ENCODE results near the gene ALDH4A1. TPM values are rescaled to one million over a fixed set of nuclear protein-coding genes. Genes with fewer than 3 reads are reported as not detected.
"Not testable (repeated sequence)": the region's sequence is repeated elsewhere in the genome, so short reads cannot be mapped to it uniquely, and the experiment has no call there.

Gene ALDH4A1
- total and polyA plus RNA-seq, 4 donors: 4.8 to 12.7 (median 9.5) TPM

- ATAC-seq (ENCODE audit: low FRiP score) (no peak), DNase-seq (no peak)
- WGBS, 2 donors: 84 to 85% methylated on average over 4 of the region's 4 CpGs
- Histone ChIP-seq H3K27me3 (ENCODE audit: control insufficient read depth in 1 of 2, insufficient read depth in 2 of 2, low read length in 1 of 2) (no peaks in the 10 kb centered on the region), H3K4me3 (ENCODE audit: low read length in 2 of 2) (no peak overlapping the region), H3K27ac (ENCODE audit: low read depth in 1 of 2, low read length in 2 of 2) (no peak overlapping the region), H3K36me3 (ENCODE audit: control insufficient read depth in 1 of 2, insufficient read depth in 2 of 2, low read length in 1 of 2) (no peaks in the 10 kb centered on the region), H3K4me1 (ENCODE audit: control insufficient read depth in 1 of 2, insufficient read depth in 2 of 2, low read length in 2 of 2) (no peaks in the 10 kb centered on the region), H3K9me3 (ENCODE audit: control insufficient read depth, low read length) (no peaks in the 10 kb centered on the region)
- intact Hi-C loops (cut with DNase I): loop anchor here (5.0 kb wide), 2 partner anchors 178 to 193 kb away; no protein-coding TSS in a partner anchor
These were observed 2.8 kb downstream of the ALDH4A1 start for GRCh38 chr1:18899363-18900049.

- no peak overlapping the region for H3K4me3 ChIP-seq (ENCODE audit: low read length in 2 of 2)
- H3K27me3 ChIP-seq (ENCODE audit: control insufficient read depth in 1 of 2, insufficient read depth in 2 of 2, low read length in 1 of 2): no peaks in the 10 kb centered on the region
- no peak for ATAC-seq (ENCODE audit: low FRiP score)
- no peaks in the 10 kb centered on the region for H3K4me1 ChIP-seq (ENCODE audit: control insufficient read depth in 1 of 2, insufficient read depth in 2 of 2, low read length in 2 of 2)
- no peak for DNase-seq
- no peaks in the 10 kb centered on the region for H3K36me3 ChIP-seq (ENCODE audit: control insufficient read depth in 1 of 2, insufficient read depth in 2 of 2, low read length in 1 of 2)
- H3K9me3 ChIP-seq (ENCODE audit: control insufficient read depth, low read length): no peaks in the 10 kb centered on the region
- no peak overlapping the region for H3K27ac ChIP-seq (ENCODE audit: low read depth in 1 of 2, low read length in 2 of 2)
- intact Hi-C loops (cut with DNase I): no loop called here
- 92 to 93% methylated on average over 8 of the region's 8 CpGs for WGBS, 2 donors
These were observed 3.8 kb downstream of the ALDH4A1 start for GRCh38 chr1:18898567-18898966.

- no peaks in the 10 kb centered on the region for H3K27me3 ChIP-seq (ENCODE audit: control insufficient read depth in 1 of 2, insufficient read depth in 2 of 2, low read length in 1 of 2)
- H3K4me3 ChIP-seq (ENCODE audit: low read length in 2 of 2): no peak overlapping the region
- ATAC-seq (ENCODE audit: low FRiP score): no peak
- H3K4me1 ChIP-seq (ENCODE audit: control insufficient read depth in 1 of 2, insufficient read depth in 2 of 2, low read length in 2 of 2): peaks cover 0 to 1% of the 10 kb centered on the region in 2 donors
- no peaks in the 10 kb centered on the region for H3K9me3 ChIP-seq (ENCODE audit: control insufficient read depth, low read length)
- intact Hi-C loops (cut with DNase I): no loop called here
- DNase-seq: no peak
- 92 to 95% methylated on average over 6 of the region's 6 CpGs for WGBS, 2 donors
- H3K27ac ChIP-seq (ENCODE audit: low read depth in 1 of 2, low read length in 2 of 2): no peak overlapping the region
- H3K36me3 ChIP-seq (ENCODE audit: control insufficient read depth in 1 of 2, insufficient read depth in 2 of 2, low read length in 1 of 2): no peaks in the 10 kb centered on the region
These were observed 7.0 kb downstream of the ALDH4A1 start for GRCh38 chr1:18895317-18895716.

GRCh38 chr1:18893120-18893519 is 9.2 kb downstream of the ALDH4A1 start:
- DNase-seq (no peak), ATAC-seq (ENCODE audit: low FRiP score) (no peak)
- no peak overlapping the region for H3K27ac ChIP-seq (ENCODE audit: low read depth in 1 of 2, low read length in 2 of 2)
- WGBS, 2 donors: 90 to 95% methylated on average over 7 of the region's 7 CpGs
- H3K9me3 ChIP-seq (ENCODE audit: control insufficient read depth, low read length): no peaks in the 10 kb centered on the region
- intact Hi-C loops (cut with DNase I): no loop called here
- H3K4me1 ChIP-seq (ENCODE audit: control insufficient read depth in 1 of 2, insufficient read depth in 2 of 2, low read length in 2 of 2): peaks cover 0 to 1% of the 10 kb centered on the region in 2 donors
- H3K36me3 ChIP-seq (ENCODE audit: control insufficient read depth in 1 of 2, insufficient read depth in 2 of 2, low read length in 1 of 2): no peaks in the 10 kb centered on the region
- no peaks in the 10 kb centered on the region for H3K27me3 ChIP-seq (ENCODE audit: control insufficient read depth in 1 of 2, insufficient read depth in 2 of 2, low read length in 1 of 2)
- H3K4me3 ChIP-seq (ENCODE audit: low read length in 2 of 2): no peak overlapping the region

GRCh38 chr1:18891858-18892257 is 10.5 kb downstream of the ALDH4A1 start:
- 94 to 96% methylated on average over 7 of the region's 7 CpGs for WGBS, 2 donors
- intact Hi-C loops (cut with DNase I); H3K4me1 ChIP-seq (ENCODE audit: control insufficient read depth in 1 of 2, insufficient read depth in 2 of 2, low read length in 2 of 2); H3K36me3 ChIP-seq (ENCODE audit: control insufficient read depth in 1 of 2, insufficient read depth in 2 of 2, low read length in 1 of 2); H3K27me3 ChIP-seq (ENCODE audit: control insufficient read depth in 1 of 2, insufficient read depth in 2 of 2, low read length in 1 of 2); H3K4me3 ChIP-seq (ENCODE audit: low read length in 2 of 2); H3K9me3 ChIP-seq (ENCODE audit: control insufficient read depth, low read length); H3K27ac ChIP-seq (ENCODE audit: low read depth in 1 of 2, low read length in 2 of 2); ATAC-seq (ENCODE audit: low FRiP score); DNase-seq: not testable (repeated sequence)

- WGBS, 2 donors: 94 to 96% methylated on average over 7 of the region's 7 CpGs
These were observed 11.0 kb downstream of the ALDH4A1 start for GRCh38 chr1:18891426-18891780.

GRCh38 chr1:18890706-18891425 is 11.5 kb downstream of the ALDH4A1 start:
- H3K9me3 ChIP-seq (ENCODE audit: control insufficient read depth, low read length): no peaks in the 10 kb centered on the region
- WGBS, 2 donors: 26 to 27% methylated on average over 6 of the region's 6 CpGs
- ATAC-seq (ENCODE audit: low FRiP score) (peak; percentile 72), DNase-seq (peak in 1 of 2 donors; percentile 76)
- no peaks in the 10 kb centered on the region for H3K27me3 ChIP-seq (ENCODE audit: control insufficient read depth in 1 of 2, insufficient read depth in 2 of 2, low read length in 1 of 2)
- intact Hi-C loops (cut with DNase I): no loop called here
- no peaks in the 10 kb centered on the region for H3K36me3 ChIP-seq (ENCODE audit: control insufficient read depth in 1 of 2, insufficient read depth in 2 of 2, low read length in 1 of 2)
- H3K4me1 ChIP-seq (ENCODE audit: control insufficient read depth in 1 of 2, insufficient read depth in 2 of 2, low read length in 2 of 2): peaks cover 0 to 1% of the 10 kb centered on the region in 2 donors
- no peak overlapping the region for H3K4me3 ChIP-seq (ENCODE audit: low read length in 2 of 2)
- peak overlapping the region in 1 of 2 donors; percentile 41 for H3K27ac ChIP-seq (ENCODE audit: low read depth in 1 of 2, low read length in 2 of 2)

More at GRCh38 chr1:18891426-18891780, 11.0 kb downstream of the ALDH4A1 start:
- Histone ChIP-seq H3K4me1 (ENCODE audit: control insufficient read depth in 1 of 2, insufficient read depth in 2 of 2, low read length in 2 of 2) (peaks cover 0 to 1% of the 10 kb centered on the region in 2 donors), H3K9me3 (ENCODE audit: control insufficient read depth, low read length) (no peaks in the 10 kb centered on the region), H3K27me3 (ENCODE audit: control insufficient read depth in 1 of 2, insufficient read depth in 2 of 2, low read length in 1 of 2) (no peaks in the 10 kb centered on the region), H3K27ac (ENCODE audit: low read depth in 1 of 2, low read length in 2 of 2) (no peak overlapping the region), H3K4me3 (ENCODE audit: low read length in 2 of 2) (no peak overlapping the region), H3K36me3 (ENCODE audit: control insufficient read depth in 1 of 2, insufficient read depth in 2 of 2, low read length in 1 of 2) (no peaks in the 10 kb centered on the region)
- intact Hi-C loops (cut with DNase I): no loop called here
- no peak for ATAC-seq (ENCODE audit: low FRiP score)
- DNase-seq: no peak

GRCh38 chr1:18886003-18886335 is 16.4 kb downstream of the ALDH4A1 start:
- Histone ChIP-seq H3K36me3 (ENCODE audit: control insufficient read depth in 1 of 2, insufficient read depth in 2 of 2, low read length in 1 of 2) (no peaks in the 10 kb centered on the region), H3K27ac (ENCODE audit: low read depth in 1 of 2, low read length in 2 of 2) (no peak overlapping the region), H3K9me3 (ENCODE audit: control insufficient read depth, low read length) (no peaks in the 10 kb centered on the region), H3K4me3 (ENCODE audit: low read length in 2 of 2) (no peak overlapping the region), H3K4me1 (ENCODE audit: control insufficient read depth in 1 of 2, insufficient read depth in 2 of 2, low read length in 2 of 2) (no peaks in the 10 kb centered on the region), H3K27me3 (ENCODE audit: control insufficient read depth in 1 of 2, insufficient read depth in 2 of 2, low read length in 1 of 2) (no peaks in the 10 kb centered on the region)
- intact Hi-C loops (cut with DNase I): loop anchor here in 1 of 2 donors (5.0 kb wide), 1 partner anchor 206 kb away; no protein-coding TSS in a partner anchor
- DNase-seq: no peak
- no peak for ATAC-seq (ENCODE audit: low FRiP score)
- 56 to 76% methylated on average over 1 of the region's 1 CpG for WGBS, 2 donors
